Activated CD8-positive, alpha-beta T cell treated with anti-CD3 and anti-CD28 coated beads, Interleukin-2, amount 10 ng/mL, durations not matched to agents 7 days and 5 days (primary cell): Measurements from ENCODE around the gene TBC1D16. TPM values are rescaled to one million over a fixed set of nuclear protein-coding genes. Genes with fewer than 3 reads are reported as not detected.

Experiments used
- ATAC-seq: fragments of 150-1000 bp; cut with Tn5 transposase; one replicate; pipeline ENCODE4 v1.10.0; 2021; ENCODE audit warnings: moderate library complexity
- CTCF ChIA-PET: fragments of 350-600 bp; sonication (Branson Sonifier 250); formaldehyde crosslinking; loops from one replicate; lab custom pipeline; 2021; ENCODE audit warnings: antibody characterized with exemption; lab: Charles Lee
- POLR2A ChIA-PET: fragments of 350-600 bp; sonication (Branson Sonifier 250); formaldehyde crosslinking; loops from one replicate; lab custom pipeline; 2021; ENCODE audit warnings: antibody characterized with exemption; lab: Charles Lee
- DNase-seq: peaks from one replicate; pipeline ENCODE4 v3.0.0-alpha.2; 2020
- H3K27ac Mint-ChIP-seq: one replicate; pipeline ENCODE4 v1.8.0; 2021; ENCODE audit warnings: mild to moderate bottlenecking, mixed read lengths
- H3K27me3 Mint-ChIP-seq: one replicate; pipeline ENCODE4 v1.8.0; 2021; ENCODE audit warnings: low read depth, mixed read lengths
- H3K36me3 Mint-ChIP-seq: one replicate; pipeline ENCODE4 v1.8.0; 2021; ENCODE audit warnings: low read depth, mixed read lengths
- H3K4me1 Mint-ChIP-seq: one replicate; pipeline ENCODE4 v1.8.0; 2021; ENCODE audit warnings: low read depth, mixed read lengths
- H3K4me3 Mint-ChIP-seq: one replicate; pipeline ENCODE4 v1.8.0; 2021; ENCODE audit warnings: mild to moderate bottlenecking, mixed read lengths
- H3K9me3 Mint-ChIP-seq: one replicate; pipeline ENCODE4 v1.8.0; 2022; ENCODE audit warnings: mixed read lengths; ENCODE audit not compliant: insufficient read depth
- total RNA-seq, 2 experiments: library from RNA; stranded (reverse); gene quantifications; one replicate each; pipeline ENCODE4 v1.2.3, GENCODE V29; 2021

TBC1D16 gene
- total RNA-seq, 2 experiments from 2014 or later: 1.3 to 2.1 TPM

DNA sequence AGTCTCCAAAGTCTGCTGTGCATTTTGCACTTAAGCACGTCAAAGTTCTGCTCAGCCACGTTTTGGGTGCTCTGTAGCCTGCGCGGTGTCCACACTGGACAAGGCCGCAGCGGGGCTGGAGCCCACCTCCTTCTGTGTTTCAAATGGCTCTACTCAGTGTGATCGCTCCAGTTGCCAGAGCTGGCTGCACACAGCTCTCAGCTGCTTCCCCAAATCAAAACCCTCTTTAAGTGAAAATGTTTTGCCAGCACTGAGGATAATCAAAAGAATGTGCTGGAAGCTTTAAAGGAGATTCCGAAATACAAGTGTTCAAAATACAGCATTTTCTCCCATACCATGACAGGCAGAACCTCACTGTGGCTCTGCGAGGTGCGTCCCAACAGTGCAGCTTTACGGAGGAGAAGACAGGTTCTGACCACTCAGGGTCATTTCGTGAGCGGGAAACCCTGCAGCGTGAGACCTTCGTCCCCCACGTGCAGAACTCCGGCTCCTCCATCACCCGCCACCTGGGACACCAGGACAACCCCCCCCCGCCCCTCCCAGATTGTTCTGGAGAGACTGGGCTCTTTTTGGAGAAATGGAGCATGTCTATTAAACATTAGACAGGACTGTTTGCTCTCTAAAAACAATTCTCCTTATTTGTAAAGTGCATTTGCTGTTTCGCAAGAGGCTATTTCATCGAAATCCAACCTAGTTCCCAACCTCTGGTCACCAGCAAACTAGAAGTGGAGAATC is 16.6 kb downstream of the TBC1D16 start:
- Mint-ChIP-seq H3K4me3 (no peak overlapping the region), H3K4me1 (no peaks in the 10 kb centered on the region), H3K9me3 (no peaks in the 10 kb centered on the region), H3K27me3 (no peaks in the 10 kb centered on the region), H3K27ac (no peak overlapping the region), H3K36me3 (no peaks in the 10 kb centered on the region)
- DNase-seq (no peak), ATAC-seq (no peak)
- POLR2A ChIA-PET: no interaction called here
- CTCF ChIA-PET: interaction anchor here (1.7 to 3.2 kb wide), 2 partner anchors 11 to 82 kb away, joined by 5 to 19 read pairs; partner anchors contain the start of gene GAA

- ChIA-PET CTCF (interaction anchor here (1.1 to 3.2 kb wide), 3 partner anchors 9 to 84 kb away, joined by 3 to 19 read pairs (median 5); partner anchors contain the start of gene GAA), POLR2A (no interaction called here)
- no peak overlapping the region for H3K27ac Mint-ChIP-seq
- no peaks in the 10 kb centered on the region for H3K27me3 Mint-ChIP-seq
- no peaks in the 10 kb centered on the region for H3K36me3 Mint-ChIP-seq
- H3K9me3 Mint-ChIP-seq: no peaks in the 10 kb centered on the region
- H3K4me3 Mint-ChIP-seq: no peak overlapping the region
- ATAC-seq (no peak), DNase-seq (no peak)
- H3K4me1 Mint-ChIP-seq: no peaks in the 10 kb centered on the region
Measured at GRCh38 chr17:80017226-80018010, 18.3 kb downstream of the TBC1D16 start.

- no peaks in the 10 kb centered on the region for H3K36me3 Mint-ChIP-seq
- peaks cover 5% of the 10 kb centered on the region for H3K4me1 Mint-ChIP-seq
- no peak overlapping the region for H3K4me3 Mint-ChIP-seq
- CTCF ChIA-PET: no interaction called here
- DNase-seq (no peak), ATAC-seq (no peak)
- H3K27me3 Mint-ChIP-seq: no peaks in the 10 kb centered on the region
- H3K27ac Mint-ChIP-seq: no peak overlapping the region
- H3K9me3 Mint-ChIP-seq: no peaks in the 10 kb centered on the region
- POLR2A ChIA-PET: no interaction called here
Measured at GRCh38 chr17:80012765-80013741, 22.6 kb downstream of the TBC1D16 start.

DNA sequence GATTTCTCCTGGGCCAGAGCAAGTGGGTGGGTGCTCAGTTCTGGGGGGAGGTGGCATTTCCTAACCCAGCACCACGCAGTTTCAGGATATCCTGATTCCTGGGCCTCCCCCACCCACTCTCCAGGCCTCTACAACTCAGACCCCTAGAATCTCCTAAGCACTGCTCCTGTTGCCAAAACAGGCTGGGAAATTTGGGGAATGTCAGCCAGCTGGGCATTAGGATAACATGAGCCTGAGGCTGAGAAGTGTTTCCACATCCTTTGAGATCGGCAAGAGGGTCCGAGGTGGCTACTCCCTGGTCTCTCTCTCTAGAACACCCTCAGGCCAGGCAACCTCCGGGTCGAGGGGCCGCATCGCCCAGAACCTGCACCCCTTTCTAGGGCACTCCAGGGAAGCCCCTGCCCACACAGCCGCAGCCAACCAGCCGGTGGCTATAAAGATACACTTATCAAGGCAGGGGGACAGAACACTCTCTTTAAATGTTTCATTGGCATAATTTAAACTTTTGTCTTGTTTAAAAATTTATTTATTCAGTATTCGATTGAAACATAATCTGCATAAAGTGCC is 23.6 kb downstream of the TBC1D16 start:
- ChIA-PET CTCF (no interaction called here), POLR2A (no interaction called here)
- H3K9me3 Mint-ChIP-seq: no peaks in the 10 kb centered on the region
- no peak overlapping the region for H3K27ac Mint-ChIP-seq
- no peaks in the 10 kb centered on the region for H3K36me3 Mint-ChIP-seq
- DNase-seq (no peak), ATAC-seq (no peak)
- peaks cover 5% of the 10 kb centered on the region for H3K4me1 Mint-ChIP-seq
- H3K27me3 Mint-ChIP-seq: no peaks in the 10 kb centered on the region
- no peak overlapping the region for H3K4me3 Mint-ChIP-seq

- Mint-ChIP-seq H3K9me3 (no peaks in the 10 kb centered on the region), H3K27ac (no peak overlapping the region), H3K4me1 (peaks cover 11% of the 10 kb centered on the region), H3K36me3 (no peaks in the 10 kb centered on the region), H3K4me3 (no peak overlapping the region), H3K27me3 (no peaks in the 10 kb centered on the region)
- no peak for DNase-seq
- ChIA-PET POLR2A (no interaction called here), CTCF (interaction anchor here (1.4 kb wide), 1 partner anchor 16 kb away, joined by 6 read pairs; no protein-coding TSS in a partner anchor)
- no peak for ATAC-seq
Measured at GRCh38 chr17:80010283-80010858, 25.3 kb downstream of the TBC1D16 start.

DNA sequence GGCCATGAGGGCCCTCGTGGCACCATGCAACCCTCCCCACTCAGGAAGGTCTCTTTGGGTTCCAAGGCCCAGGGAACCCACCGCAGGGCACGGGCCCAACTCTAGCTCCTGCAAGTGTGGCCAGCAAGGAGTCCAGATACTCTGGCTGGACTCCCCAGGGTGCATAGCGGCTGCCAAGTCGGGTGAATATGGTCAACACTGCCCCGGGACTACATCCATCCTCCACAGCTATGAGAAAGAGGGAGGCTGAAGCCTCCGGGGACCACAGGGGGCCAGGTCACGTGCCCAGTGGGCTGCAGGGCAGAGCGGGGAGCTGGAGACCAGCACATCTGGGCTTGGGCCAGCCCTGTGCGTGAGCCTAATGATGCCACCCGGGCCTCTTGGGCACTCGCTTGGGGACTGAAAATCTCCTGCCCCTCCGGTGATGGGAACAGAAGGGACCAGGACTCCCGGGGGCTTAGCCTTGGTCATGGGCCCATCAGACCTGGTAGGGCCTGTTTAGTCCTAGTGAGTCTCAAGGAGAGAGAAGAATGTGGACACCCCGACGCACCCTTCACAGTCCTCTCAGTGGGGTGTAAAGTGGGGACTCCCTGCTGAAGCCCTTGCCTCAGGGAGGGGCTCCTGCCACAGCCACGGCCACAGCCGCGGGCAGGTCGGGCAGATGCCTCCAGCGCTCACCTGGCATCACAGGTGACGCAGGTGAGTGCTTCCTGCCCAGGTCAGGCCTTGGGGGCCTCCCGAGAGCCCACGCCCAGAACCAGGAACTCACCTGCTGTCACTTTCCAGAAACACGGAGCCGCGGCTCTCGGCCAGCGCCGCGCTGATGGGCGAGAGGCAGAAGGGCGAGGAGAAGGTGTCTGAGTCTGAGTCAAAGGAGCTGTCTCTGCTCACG is 26.0 kb downstream of the TBC1D16 start:
- Mint-ChIP-seq H3K27ac (no peak overlapping the region), H3K27me3 (no peaks in the 10 kb centered on the region), H3K9me3 (no peaks in the 10 kb centered on the region), H3K36me3 (no peaks in the 10 kb centered on the region), H3K4me3 (no peak overlapping the region), H3K4me1 (peaks cover 11% of the 10 kb centered on the region)
- ATAC-seq: no peak
- ChIA-PET POLR2A (no interaction called here), CTCF (interaction anchor here (0.8 to 3.9 kb wide), 8 partner anchors 8 to 223 kb away, joined by 3 to 52 read pairs (median 11); partner anchors contain the start of gene GAA)
- DNase-seq: no peak

- POLR2A ChIA-PET: interaction anchor here (0.6 kb wide), 1 partner anchor 360 kb away, joined by 3 read pairs; no protein-coding TSS in a partner anchor
- CTCF ChIA-PET: interaction anchor here (1.0 to 3.9 kb wide), 22 partner anchors 9 to 534 kb away, joined by 3 to 52 read pairs (median 4); partner anchors contain the start of genes CBX8 and GAA
- no peak for DNase-seq
- no peak overlapping the region for H3K27ac Mint-ChIP-seq
- no peaks in the 10 kb centered on the region for H3K9me3 Mint-ChIP-seq
- no peaks in the 10 kb centered on the region for H3K36me3 Mint-ChIP-seq
- H3K27me3 Mint-ChIP-seq: no peaks in the 10 kb centered on the region
- no peak for ATAC-seq
- no peak overlapping the region for H3K4me3 Mint-ChIP-seq
- peaks cover 11% of the 10 kb centered on the region for H3K4me1 Mint-ChIP-seq
Measured at GRCh38 chr17:80008848-80009247, 26.8 kb downstream of the TBC1D16 start.

GRCh38 chr17:80008383-80008840 is 27.3 kb downstream of the TBC1D16 start:
- POLR2A ChIA-PET: interaction anchor here (0.6 kb wide), 1 partner anchor 360 kb away, joined by 3 read pairs; no protein-coding TSS in a partner anchor
- H3K4me3 Mint-ChIP-seq: no peak overlapping the region

GRCh38 chr17:80007939-80008338 is 27.7 kb downstream of the TBC1D16 start:
- ATAC-seq (no peak), DNase-seq (no peak)
- H3K9me3 Mint-ChIP-seq: no peaks in the 10 kb centered on the region
- ChIA-PET POLR2A (no interaction called here), CTCF (interaction anchor here (0.9 to 3.9 kb wide), 25 partner anchors 9 to 535 kb away, joined by 3 to 52 read pairs (median 4); partner anchors contain the start of genes CBX8 and GAA)
- no peaks in the 10 kb centered on the region for H3K27me3 Mint-ChIP-seq
- no peak overlapping the region for H3K4me3 Mint-ChIP-seq
- no peaks in the 10 kb centered on the region for H3K36me3 Mint-ChIP-seq
- peaks cover 11% of the 10 kb centered on the region for H3K4me1 Mint-ChIP-seq
- H3K27ac Mint-ChIP-seq: no peak overlapping the region

More at GRCh38 chr17:80008383-80008840, 27.3 kb downstream of the TBC1D16 start:
- Mint-ChIP-seq H3K9me3 (no peaks in the 10 kb centered on the region), H3K27me3 (no peaks in the 10 kb centered on the region), H3K4me1 (peaks cover 11% of the 10 kb centered on the region), H3K27ac (no peak overlapping the region), H3K36me3 (no peaks in the 10 kb centered on the region)
- peak; percentile 83 for DNase-seq
- peak; percentile 91 for ATAC-seq
- CTCF ChIA-PET: interaction anchor here (0.9 to 3.9 kb wide), 25 partner anchors 9 to 534 kb away, joined by 3 to 52 read pairs (median 4); partner anchors contain the start of genes CBX8 and GAA
